GM18909 (cell line): ENCODE measurements around the gene ANKS3.

ENCODE experiments used
- ATAC-seq: cut with Tn5 transposase; IDR thresholded peaks from one replicate; pipeline ENCODE4 v1.9.1; 2021; ENCODE audit warnings: mild to moderate bottlenecking; ENCODE audit not compliant: unreplicated experiment, poor library complexity

ANKS3 gene

GRCh38 chr16:4687946-4688673 is 46.0 kb downstream of the ANKS3 start:
- no peak for ATAC-seq

GRCh38 chr16:4687416-4687815 is 46.7 kb downstream of the ANKS3 start:
- ATAC-seq: no peak

DNA sequence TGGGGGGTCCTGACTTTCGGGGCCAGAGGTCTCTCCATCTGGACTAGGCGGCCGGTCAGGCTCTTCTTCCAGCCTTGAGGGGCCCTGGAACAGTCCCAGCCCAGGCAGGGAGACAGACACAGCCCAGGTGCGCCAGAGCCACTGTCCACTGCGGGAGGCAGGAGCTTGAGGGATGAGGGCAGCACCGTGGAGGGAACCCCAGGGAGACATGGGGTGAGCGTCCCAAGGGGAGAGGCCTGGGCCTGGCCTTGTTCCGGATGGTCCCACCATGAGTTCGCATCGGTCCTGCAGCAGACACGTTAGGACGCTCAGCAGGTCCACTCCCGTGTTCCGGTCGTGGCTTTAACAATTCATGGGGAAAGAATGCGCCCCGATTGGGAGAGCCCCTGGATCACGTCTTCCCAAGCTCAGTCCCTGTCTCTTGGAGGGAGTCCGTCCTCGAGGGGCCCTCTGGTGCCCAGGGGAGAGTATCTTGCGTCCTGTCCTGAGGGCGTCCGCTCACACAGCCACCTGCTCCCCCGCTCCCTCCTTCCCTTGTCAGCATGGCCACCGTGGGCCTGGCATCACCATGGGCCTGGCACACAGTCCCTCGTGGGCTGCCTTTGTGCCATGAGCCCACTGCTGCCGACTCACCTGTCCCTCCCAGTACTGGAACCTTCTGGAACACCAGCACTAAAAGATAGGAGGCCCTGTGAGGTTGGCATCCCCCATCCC is 47.4 kb downstream of the ANKS3 start:
- ATAC-seq: no peak

DNA sequence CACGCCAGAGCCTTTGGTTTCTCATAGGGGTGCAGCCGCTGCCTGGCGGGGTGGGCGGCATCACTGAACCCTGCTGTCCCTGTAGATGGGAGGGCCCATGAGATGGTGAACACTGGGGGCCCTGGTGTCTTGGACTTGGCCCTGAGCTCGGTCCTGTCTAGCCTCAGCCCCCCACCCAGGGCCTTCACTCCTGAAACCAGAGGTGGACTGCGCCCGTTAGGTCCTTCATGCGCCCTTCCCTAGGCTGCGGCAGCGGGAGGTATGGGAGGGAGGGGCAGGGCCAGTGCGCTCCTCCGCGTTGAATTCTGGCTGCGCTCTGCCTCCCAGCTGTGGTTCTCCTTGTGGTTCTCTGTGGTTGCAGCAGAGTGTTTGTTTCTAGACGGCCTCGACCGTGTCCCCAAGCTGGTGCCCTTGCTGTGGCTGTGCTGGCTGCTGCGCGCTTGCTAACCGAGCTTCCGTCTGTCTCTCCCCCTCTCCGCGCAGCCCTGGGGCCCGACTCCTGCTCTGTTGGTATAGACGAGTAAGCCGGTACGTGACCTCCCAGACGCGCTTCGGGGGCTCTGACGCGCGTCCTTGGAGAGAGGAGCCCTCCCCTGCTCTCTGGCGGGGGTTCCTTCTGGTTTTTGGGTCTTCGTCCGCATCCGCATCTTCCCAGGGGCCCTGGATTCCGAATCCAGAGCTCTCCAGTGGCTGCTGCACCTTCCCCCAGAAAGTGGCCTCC is 48.1 kb downstream of the ANKS3 start:
- ATAC-seq: no peak

GRCh38 chr16:4685292-4685691 is 48.8 kb downstream of the ANKS3 start:
- ATAC-seq: no peak

DNA sequence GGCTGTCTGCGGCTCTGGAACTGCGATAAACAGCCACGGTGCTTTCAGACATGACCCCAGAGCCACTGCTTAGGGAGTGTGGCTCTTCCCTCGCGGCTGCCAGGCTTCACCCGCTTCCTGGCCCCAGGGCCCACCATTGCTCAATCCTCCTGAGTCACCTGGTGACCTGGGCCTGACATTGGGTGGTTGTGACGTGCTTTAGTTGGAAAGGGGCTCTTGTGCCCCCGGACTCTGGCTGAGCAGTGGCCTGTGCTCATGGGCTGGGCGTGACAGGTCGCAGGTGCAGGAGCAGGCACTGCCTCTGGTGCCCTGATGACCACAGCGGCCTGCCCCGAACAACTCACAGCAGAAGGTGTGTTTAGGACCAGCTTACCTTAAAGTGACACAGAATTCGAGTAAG is 49.3 kb downstream of the ANKS3 start:
- ATAC-seq: no peak

- ATAC-seq: no peak
Measured at GRCh38 chr16:4684058-4684715, 49.9 kb downstream of the ANKS3 start.

DNA sequence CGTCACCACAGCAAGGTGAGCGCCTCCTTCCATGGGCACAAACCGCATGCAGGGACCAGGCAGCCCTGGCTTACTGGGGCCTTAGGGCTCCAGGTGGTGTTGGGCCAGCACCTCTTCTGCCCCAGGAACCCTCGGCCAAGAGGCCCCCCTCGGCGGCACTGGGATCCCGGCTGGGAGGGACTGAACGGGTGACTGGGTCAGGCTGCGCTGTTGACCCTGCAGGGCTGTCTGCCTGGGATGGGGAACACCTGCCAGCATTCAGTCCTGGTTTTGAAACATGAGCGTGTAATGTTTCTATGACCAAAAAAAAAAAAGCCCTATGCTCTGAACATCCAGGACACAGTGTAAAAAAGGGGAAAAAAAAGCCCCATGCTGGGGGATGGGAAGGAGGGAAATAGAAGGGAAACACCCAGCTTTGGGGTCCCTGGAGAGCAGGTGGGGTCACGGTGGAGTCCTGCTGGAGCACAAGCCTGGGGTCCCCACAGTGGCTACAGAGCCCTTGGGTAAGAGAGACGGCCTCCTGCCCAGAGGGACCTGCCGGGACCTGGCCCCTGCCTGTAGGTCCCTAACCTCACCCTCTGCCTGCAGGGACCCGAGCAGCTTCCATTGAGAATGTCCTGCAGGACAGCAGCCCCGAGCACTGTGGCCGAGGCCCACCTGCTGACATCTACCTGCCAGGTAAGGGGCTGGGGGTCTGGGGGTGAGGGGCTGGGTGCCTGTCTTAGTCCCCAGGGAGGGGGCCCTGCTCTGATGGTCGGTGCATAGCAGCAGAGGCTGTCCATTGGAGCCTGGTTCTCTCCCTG is 50.6 kb downstream of the ANKS3 start:
- ATAC-seq: no peak

DNA sequence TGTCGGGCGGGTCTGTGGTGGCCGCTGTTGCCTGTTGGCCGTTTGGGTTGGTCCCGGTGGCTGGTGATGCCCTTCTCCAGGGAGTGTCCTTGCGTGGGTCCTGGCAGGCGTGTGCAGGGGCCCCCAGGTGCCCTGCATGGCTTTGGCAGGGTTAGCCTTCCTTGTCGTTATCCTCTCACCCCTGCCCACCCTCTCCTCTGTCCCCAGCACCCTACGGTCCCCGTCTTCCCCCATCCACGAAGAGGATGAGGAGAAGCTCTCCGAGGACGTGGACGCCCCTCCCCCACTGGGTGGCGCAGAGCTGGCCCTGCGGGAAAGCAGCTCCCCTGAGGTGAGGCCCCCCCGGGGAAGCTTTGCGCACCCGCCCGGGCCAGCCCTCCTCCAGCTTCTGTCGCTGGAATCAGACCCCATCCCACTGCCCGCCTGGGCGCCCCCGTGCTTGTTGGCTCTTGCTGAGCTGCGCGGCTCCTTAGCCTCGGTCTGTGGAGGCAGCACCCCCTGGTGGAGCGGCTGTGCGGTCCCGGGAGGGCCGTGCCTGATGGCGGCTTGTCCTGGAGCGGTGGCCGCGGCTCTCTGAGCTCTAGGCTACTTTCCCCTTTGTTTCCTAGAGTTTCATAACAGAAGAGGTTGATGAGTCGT is 51.3 kb downstream of the ANKS3 start:
- no peak for ATAC-seq

DNA sequence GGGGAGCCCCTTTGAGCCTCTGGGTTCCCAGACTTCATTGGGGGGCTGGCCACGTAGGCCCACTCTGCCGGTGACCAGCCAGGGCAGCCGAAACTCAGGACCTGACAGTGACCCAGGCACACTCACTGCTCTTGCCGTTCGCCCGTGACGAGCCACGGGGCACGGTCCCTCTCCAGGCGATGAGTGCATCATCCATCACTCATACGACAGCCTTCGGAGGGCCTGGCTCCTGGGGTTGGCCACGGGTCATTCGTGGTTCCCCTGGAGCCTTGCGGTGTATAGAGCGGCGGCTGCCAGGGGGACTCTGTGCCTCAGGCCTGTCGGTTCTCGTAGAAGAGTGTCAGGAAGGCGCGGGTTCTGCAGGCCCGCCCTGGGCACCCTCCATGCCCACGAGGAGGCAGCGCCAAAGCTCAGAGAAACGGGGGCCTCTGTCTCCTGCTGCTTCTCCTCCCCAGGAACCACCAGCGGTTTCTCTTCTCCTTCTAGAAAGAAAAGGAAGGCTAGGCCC is 51.9 kb downstream of the ANKS3 start:
- ATAC-seq: no peak

- no peak for ATAC-seq
Measured at GRCh38 chr16:4681471-4682083, 52.5 kb downstream of the ANKS3 start.

DNA sequence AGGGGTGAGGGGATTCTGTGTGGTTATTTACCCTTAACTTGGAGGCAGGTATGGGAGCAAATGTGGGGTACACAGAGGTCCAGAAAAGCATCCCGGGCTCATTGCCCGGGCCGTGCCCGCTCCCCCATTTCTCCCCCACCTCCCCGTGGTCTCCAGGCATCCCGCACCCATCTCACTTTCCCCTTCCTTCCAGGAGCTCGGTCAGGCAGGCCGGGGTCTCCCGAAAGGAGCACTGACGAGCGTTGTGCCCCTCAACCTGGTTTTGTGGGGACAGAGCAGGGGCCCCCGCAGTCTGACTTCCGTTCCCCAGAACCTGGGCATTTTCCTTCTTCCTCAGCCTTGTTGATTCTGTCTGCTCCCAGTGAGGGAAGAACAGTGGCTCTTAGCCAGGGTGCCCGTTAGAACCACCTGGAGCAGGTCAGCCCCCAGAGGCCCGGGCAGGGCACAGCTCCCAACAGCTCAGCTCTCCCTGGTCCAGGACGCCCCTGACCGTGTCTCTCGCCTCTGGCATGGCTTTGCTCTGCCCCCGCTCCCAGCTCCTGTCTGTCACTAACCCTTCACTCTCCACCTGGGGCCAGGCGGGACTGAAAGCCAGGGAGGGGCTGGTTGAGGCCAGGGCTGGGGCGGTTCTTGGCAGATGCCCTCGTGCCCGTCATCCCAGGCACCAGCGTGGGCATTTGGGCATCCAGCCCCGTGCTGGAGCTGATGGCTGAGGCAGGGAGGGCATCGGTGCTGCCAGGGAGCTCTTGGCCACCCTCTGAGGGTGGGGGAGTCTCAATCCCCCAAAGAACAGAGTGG is 53.2 kb downstream of the ANKS3 start:
- ATAC-seq: no peak

GRCh38 chr16:4679850-4680636 is 54.0 kb downstream of the ANKS3 start:
- no peak for ATAC-seq

DNA sequence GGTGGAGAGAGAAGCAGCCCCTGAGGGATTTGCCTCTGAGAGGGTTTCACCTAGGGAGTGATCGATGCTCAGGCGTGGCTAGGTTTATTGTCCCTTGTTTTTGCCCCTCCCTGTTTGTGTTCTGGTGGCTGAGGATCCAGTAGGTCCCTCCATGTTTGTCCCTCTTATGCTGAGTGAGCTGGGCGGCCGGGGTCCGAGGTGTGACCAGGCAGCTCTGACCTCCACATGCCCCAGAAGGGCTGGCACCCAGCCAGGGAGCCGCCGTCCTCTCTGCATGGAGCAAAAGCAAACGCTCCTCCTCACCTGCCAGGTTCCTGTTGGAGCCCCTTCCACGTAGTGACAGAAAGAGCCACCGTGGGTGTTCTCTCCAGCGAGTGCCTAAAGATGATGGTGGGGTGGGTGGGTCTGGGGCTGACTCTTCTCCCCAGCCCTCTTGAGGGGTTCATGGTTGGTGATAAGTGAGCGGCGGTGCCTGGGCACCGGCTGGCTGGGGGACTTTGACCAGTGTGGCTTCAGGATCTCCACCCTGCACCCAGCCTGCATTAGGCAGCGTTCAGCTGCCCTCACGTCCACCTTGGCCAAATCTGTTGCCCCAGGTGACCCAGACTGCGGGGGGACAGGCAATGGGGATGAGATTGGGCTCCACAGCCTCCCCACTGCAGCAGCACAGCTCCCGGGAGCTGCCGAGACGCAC is 54.8 kb downstream of the ANKS3 start:
- no peak for ATAC-seq

GRCh38 chr16:4678596-4678995 is 55.5 kb downstream of the ANKS3 start:
- ATAC-seq: no peak

DNA sequence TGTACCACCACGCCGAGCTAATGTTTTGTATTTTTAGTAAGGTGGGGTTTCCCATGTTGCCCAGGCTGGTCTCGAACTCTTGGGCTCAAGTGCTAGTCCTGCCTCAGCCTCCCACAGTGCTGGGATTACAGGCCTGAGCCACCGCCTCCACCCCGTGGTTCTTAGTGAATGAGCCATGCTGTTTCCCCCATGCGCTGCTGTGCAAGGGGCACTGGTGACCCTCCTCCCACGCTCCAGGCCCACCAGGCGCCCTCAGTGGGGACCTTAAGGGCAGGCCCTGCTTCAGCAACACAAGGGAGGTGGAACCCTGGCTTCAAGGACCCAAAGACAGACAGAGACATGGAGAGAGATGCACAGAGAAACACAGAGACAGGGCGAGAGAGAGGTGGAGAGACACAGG is 56.1 kb downstream of the ANKS3 start:
- ATAC-seq: no peak

- no peak for ATAC-seq
Measured at GRCh38 chr16:4677390-4677789, 56.7 kb downstream of the ANKS3 start.
